Stimulated activated effector memory CD8-positive, alpha-beta T cell treated with anti-CD3 and anti-CD28 coated beads, Interleukin-12 subunit alpha, Interleukin-12 subunit beta, amount 100 ng/mL, for 72 hours (primary cell): ENCODE results near the gene DDX52.
"Not testable (repeated sequence)": the region's sequence is repeated elsewhere in the genome, so short reads cannot be mapped to it uniquely, and the experiment has no call there.

ENCODE experiments used
- ATAC-seq: fragments of 150-1000 bp; cut with Tn5 transposase; 2 replicates; pipeline ENCODE4 v1.10.0; 2021
- DNase-seq, 2 donors: peaks; one replicate each; pipeline ENCODE4 v3.0.0; 2021 to 2022; ENCODE audit warnings: low spot score in 2 of 2
- H3K27ac Mint-ChIP-seq: one replicate; pipeline ENCODE4 v1.8.0; 2022; ENCODE audit warnings: mild to moderate bottlenecking, mixed read lengths
- H3K36me3 Mint-ChIP-seq: one replicate; pipeline ENCODE4 v1.8.0; 2022; ENCODE audit warnings: mild to moderate bottlenecking, mixed read lengths
- H3K4me1 Mint-ChIP-seq: one replicate; pipeline ENCODE4 v1.8.0; 2022; ENCODE audit warnings: mixed read lengths
- H3K4me3 Mint-ChIP-seq: one replicate; pipeline ENCODE4 v1.8.0; 2022; ENCODE audit warnings: mild to moderate bottlenecking, mixed read lengths
- H3K9me3 Mint-ChIP-seq: one replicate; pipeline ENCODE4 v1.8.0; 2022; ENCODE audit warnings: mixed read lengths

DDX52 gene, protein sequence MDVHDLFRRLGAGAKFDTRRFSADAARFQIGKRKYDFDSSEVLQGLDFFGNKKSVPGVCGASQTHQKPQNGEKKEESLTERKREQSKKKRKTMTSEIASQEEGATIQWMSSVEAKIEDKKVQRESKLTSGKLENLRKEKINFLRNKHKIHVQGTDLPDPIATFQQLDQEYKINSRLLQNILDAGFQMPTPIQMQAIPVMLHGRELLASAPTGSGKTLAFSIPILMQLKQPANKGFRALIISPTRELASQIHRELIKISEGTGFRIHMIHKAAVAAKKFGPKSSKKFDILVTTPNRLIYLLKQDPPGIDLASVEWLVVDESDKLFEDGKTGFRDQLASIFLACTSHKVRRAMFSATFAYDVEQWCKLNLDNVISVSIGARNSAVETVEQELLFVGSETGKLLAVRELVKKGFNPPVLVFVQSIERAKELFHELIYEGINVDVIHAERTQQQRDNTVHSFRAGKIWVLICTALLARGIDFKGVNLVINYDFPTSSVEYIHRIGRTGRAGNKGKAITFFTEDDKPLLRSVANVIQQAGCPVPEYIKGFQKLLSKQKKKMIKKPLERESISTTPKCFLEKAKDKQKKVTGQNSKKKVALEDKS

DNA sequence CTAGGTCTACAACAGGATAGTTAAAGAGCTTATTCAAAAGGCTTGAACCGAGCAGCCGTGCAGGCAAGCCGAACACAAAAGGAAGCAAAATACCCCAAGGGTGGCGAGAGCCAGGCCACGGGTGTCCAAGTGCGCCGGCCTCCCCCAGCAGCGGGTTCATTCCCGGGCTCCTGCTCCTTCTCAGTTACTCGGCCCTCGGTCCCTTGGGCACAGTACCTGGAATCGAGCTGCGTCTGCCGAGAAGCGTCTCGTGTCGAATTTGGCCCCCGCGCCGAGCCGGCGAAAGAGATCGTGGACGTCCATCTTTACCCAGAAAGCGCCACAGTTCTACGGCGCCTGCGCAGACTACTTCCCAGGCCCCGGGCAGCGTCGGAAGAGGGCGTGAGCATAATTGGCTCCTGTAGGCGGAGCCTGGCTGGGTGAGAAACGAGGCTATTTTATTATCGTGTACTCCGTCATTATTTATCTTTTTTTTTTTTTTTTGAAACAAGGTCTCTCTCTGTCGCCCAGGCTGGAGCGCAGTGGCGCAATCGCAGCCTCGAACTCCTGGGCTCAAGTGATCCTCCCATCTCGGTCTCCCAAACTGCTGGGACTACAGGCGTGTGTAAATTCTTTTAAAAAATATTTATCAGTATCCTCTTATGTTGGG, at the start of gene DDX52:
TSS of gene DDX52 (minus strand) at position 329 of the 649 bp plus-strand sequence. CDS start at position 303, 26 bp downstream.
- no peaks in the 10 kb centered on the region for H3K9me3 Mint-ChIP-seq
- H3K4me3 Mint-ChIP-seq: peak within 1 kb of the TSS; percentile 85
- H3K4me1 Mint-ChIP-seq: peaks cover 27% of the 10 kb centered on the region
- peak within 1 kb of the TSS; percentile 91 for H3K27ac Mint-ChIP-seq
- DNase-seq (peak; percentile 74 to 91), ATAC-seq (peak; percentile 97)
- H3K36me3 Mint-ChIP-seq: peaks cover 49% of the 10 kb centered on the region

DNA sequence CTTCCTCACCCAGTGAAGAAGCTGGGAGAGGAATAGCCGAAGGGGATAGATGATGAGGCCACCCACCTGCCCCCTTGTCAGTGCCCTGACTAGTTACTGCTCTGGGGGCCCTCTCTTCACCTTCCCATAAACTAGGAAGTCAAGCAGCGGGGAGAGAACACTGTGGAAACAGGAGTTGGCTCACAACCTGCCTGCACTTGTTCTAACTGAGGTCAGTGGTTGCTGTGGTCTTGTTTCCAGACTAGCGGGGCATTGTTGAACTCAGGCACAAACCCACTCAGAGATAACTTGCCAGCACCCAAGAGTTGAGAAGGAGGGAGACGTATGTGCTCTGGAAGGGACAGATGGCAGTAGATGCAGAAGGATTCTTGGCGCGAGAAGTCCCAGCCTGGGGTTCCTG, 48.6 kb upstream of the DDX52 start:
- DNase-seq (no peak), ATAC-seq (no peak)
- Mint-ChIP-seq H3K9me3 (peaks cover 2% of the 10 kb centered on the region), H3K4me3 (no peak overlapping the region), H3K27ac (no peak overlapping the region), H3K36me3 (no peaks in the 10 kb centered on the region), H3K4me1 (no peaks in the 10 kb centered on the region)

- Mint-ChIP-seq H3K4me1 (no peaks in the 10 kb centered on the region), H3K9me3 (no peaks in the 10 kb centered on the region), H3K27ac (no peak overlapping the region), H3K36me3 (no peaks in the 10 kb centered on the region), H3K4me3 (no peak overlapping the region)
- ATAC-seq (no peak), DNase-seq (no peak)
These were observed 46.1 kb upstream of the DDX52 start for GRCh38 chr17:37689317-37689716.

DNA sequence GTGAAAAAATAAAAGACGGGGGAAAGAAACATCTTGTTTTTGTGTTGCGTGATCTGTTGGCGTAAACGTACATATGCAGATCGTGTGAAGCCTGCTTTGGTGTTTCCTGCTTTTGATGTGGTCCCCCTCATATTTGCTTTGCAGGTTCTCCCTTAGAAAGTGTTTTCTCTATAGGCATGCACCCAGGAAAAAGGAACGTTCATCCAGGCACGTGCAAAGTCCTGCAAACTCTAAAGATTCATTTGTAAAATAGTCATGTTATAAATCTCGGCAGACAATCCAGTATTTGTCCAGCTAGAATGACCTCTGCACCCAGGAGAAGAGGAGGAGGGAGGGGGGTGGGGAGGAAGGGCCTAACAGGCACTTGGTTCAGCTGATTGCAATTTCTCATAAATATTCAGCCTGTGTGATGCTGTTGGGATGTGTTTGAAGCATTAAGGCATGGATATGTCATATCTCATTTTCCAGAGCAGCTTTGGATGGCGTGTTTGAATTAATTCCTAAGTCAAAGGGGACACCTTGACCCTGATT, 40.3 kb upstream of the DDX52 start:
- Mint-ChIP-seq H3K9me3 (peaks cover 1% of the 10 kb centered on the region), H3K27ac (no peak overlapping the region), H3K4me1 (no peaks in the 10 kb centered on the region), H3K4me3 (no peak overlapping the region), H3K36me3 (no peaks in the 10 kb centered on the region)
- ATAC-seq (no peak), DNase-seq (no peak)

GRCh38 chr17:37682007-37682406, 38.8 kb upstream of the DDX52 start:
- DNase-seq: no peak
- Mint-ChIP-seq H3K9me3 (peaks cover 4% of the 10 kb centered on the region), H3K4me3 (no peak overlapping the region), H3K27ac (no peak overlapping the region), H3K36me3 (no peaks in the 10 kb centered on the region), H3K4me1 (no peaks in the 10 kb centered on the region)
- no peak for ATAC-seq

DNA sequence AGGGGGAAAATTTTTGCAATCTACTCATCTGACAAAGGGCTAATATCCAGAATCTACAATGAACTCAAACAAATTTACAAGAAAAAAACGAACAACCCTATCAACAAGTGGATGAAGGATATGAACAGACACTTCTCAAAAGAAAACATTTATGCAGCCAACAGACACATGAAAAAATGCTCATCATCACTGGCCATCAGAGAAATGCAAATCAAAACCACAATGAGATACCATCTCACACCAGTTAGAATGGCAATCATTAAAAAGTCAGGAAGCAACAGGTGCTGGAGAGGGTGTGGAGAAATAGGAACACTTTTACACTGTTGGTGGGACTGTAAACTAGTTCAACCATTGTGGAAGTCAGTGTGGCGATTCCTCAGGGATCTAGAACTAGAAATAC, 36.7 kb upstream of the DDX52 start:
- H3K27ac Mint-ChIP-seq, H3K36me3 Mint-ChIP-seq, H3K4me1 Mint-ChIP-seq, H3K4me3 Mint-ChIP-seq, DNase-seq, H3K9me3 Mint-ChIP-seq, ATAC-seq: not testable (repeated sequence)

DNA sequence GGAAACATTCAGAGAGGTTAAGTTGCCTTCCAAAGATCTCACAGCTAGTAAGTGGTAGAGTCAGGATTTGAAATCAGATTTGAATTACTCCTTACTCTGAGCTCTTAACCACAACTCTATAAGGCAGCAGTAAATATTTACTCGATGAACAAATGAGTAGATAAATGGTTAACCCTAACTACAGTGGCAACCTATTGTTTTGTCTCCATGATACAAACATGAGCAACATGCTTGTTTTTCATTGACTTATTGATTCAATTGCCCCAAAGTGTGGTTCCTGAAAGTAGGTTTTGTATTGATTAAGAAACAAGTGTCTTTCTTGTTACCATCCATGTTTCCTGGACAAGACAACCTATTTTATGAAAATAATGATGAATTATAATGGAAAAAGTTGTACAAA, 34.8 kb upstream of the DDX52 start:
- H3K9me3 Mint-ChIP-seq: peaks cover 4% of the 10 kb centered on the region
- no peak for ATAC-seq

DNA sequence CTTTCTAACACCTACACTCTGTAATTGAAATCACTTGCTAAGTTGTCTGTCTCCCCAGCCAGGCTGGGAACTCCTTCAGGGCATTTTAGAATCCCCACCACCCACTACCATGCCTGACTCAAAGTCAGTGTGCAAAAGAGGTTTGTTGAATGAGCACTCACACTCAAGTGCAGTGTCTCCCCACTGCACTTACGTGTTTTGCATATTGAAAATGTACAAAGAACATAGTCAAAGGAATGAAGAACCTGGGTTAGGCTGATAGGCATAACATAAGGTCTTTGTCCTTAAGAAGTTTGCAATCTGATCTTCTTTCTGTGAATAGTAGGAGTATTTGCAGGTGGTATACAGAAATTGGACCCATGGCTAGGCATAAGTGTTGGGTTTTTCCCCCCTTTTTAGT, 33.8 kb upstream of the DDX52 start:
- DNase-seq (no peak), ATAC-seq (no peak)
- Mint-ChIP-seq H3K27ac (no peak overlapping the region), H3K9me3 (peaks cover 4% of the 10 kb centered on the region), H3K36me3 (no peaks in the 10 kb centered on the region), H3K4me3 (no peak overlapping the region), H3K4me1 (no peaks in the 10 kb centered on the region)

More for the DNA sequence above, 34.8 kb upstream of the DDX52 start:
- no peaks in the 10 kb centered on the region for H3K4me1 Mint-ChIP-seq
- no peak overlapping the region for H3K4me3 Mint-ChIP-seq
- DNase-seq: no peak
- H3K36me3 Mint-ChIP-seq: no peaks in the 10 kb centered on the region
- no peak overlapping the region for H3K27ac Mint-ChIP-seq

- DNase-seq: no peak
- Mint-ChIP-seq H3K27ac (no peak overlapping the region), H3K9me3 (peaks cover 4% of the 10 kb centered on the region), H3K4me3 (no peak overlapping the region), H3K4me1 (no peaks in the 10 kb centered on the region), H3K36me3 (no peaks in the 10 kb centered on the region)
- no peak for ATAC-seq
These were observed 33.1 kb upstream of the DDX52 start for GRCh38 chr17:37676115-37676925.

DNA sequence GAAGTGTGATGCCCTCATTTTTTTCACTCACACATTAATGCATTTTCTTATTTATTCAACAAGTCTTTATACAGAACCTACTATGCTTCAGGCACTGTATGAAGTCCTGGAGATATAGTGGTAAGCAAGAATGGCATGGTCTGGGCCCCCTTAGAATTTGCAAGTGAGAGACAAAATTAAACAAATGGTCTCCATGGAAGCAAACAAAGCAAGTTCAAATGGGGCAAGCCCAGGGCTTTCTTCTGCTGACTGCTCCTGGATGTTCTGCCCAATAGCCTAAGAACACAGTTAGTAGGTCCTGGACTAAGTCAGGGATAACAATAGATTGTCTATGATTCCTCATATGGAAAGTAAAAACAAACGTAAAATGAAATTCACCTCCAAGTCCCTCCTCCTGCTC, 31.3 kb upstream of the DDX52 start:
- H3K9me3 Mint-ChIP-seq: peaks cover 4% of the 10 kb centered on the region
- H3K4me3 Mint-ChIP-seq: no peak overlapping the region
- H3K4me1 Mint-ChIP-seq: no peaks in the 10 kb centered on the region
- DNase-seq (no peak), ATAC-seq (no peak)
- no peaks in the 10 kb centered on the region for H3K36me3 Mint-ChIP-seq
- no peak overlapping the region for H3K27ac Mint-ChIP-seq

GRCh38 chr17:37673386-37673785, 30.1 kb upstream of the DDX52 start:
- no peak for DNase-seq
- no peak overlapping the region for H3K4me3 Mint-ChIP-seq
- H3K4me1 Mint-ChIP-seq: no peaks in the 10 kb centered on the region
- ATAC-seq: no peak
- H3K36me3 Mint-ChIP-seq: no peaks in the 10 kb centered on the region
- H3K9me3 Mint-ChIP-seq: peaks cover 1% of the 10 kb centered on the region
- no peak overlapping the region for H3K27ac Mint-ChIP-seq

- H3K27ac Mint-ChIP-seq: no peak overlapping the region
- H3K4me1 Mint-ChIP-seq: no peaks in the 10 kb centered on the region
- no peaks in the 10 kb centered on the region for H3K36me3 Mint-ChIP-seq
- H3K4me3 Mint-ChIP-seq: no peak overlapping the region
- DNase-seq (no peak), ATAC-seq (no peak)
- H3K9me3 Mint-ChIP-seq: no peaks in the 10 kb centered on the region
These were observed 29.4 kb upstream of the DDX52 start for GRCh38 chr17:37672548-37673078.

DNA sequence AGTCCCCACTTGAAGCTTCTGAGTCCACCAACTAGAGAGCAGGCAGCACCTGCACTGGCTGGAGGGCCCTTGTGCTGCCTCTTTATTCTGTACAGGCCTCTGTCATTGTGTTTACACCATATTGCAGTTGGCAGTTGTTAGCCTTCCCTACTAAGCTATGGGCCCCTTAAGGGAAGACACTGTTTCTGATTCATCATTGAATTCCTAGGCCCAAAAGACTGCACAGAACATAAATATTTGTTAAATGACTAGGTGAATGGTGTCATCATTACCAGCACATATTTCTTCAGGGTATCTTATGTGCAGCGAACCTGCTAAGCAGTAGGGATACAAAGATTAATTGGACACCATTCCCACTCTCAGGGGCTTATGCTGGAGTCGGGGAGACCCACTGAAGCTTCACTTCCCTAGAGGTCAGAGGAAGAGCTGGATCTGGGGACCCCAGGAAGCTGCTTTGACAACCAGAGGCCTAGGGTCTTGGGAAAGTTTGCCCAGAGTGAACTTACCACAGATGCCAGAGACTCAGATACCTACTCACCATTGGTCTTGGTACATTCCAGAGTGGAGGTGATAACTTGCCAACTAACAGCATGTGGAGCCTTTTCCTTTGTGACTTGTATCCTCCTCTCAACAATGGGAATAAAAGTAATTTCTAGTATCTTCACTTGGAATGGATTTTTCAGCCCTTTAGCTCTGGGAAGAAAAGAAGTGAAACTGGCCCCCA, 28.7 kb upstream of the DDX52 start:
- no peak for ATAC-seq
- Mint-ChIP-seq H3K9me3 (no peaks in the 10 kb centered on the region), H3K36me3 (no peaks in the 10 kb centered on the region), H3K27ac (no peak overlapping the region), H3K4me1 (no peaks in the 10 kb centered on the region), H3K4me3 (no peak overlapping the region)
- no peak for DNase-seq

DNA sequence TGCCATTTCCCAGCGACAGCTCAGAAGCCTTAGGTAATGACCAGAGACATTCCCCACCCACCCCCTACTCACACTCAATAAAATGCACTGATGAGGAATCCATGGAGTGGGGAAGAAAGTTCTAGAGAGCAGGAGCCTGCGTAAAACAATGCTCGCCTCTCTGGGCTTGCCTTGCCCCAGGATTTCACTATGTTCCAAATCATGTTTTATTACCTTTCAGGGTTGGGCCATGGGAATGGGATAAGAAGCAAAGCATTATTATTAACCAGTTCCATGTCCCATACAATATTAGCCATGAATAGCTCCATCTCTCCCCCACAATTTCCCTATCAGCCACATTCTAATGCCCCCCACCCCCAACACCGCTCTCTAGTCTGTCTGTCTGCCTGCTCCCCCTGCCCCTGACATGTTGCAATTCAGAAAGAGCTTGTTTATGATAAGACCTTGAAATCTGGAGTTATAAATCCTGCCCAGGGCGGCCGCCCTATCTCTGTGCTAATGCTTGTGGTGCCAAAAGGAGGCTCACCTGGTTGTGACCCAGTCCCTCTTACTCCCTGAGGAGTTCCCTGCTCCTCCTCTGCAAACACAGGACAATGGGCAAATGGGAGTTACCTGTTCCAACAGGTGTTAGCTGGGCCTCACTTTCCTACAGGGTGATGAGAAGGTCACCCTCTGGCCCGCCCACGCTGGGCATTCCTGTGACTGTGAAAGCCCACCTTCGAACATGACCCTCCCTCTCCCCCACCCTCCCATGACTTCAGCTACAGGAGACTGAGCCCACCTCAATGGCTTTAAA, 28.0 kb upstream of the DDX52 start:
- Mint-ChIP-seq H3K4me1 (no peaks in the 10 kb centered on the region), H3K9me3 (no peaks in the 10 kb centered on the region), H3K27ac (no peak overlapping the region), H3K36me3 (no peaks in the 10 kb centered on the region), H3K4me3 (no peak overlapping the region)
- ATAC-seq (no peak), DNase-seq (no peak)
